DMS53 treated with DMSO at 0.1 percent for 48 hours (cell line): ENCODE results near the gene THAP3.

Experiments
- DNase-seq: peaks from one replicate; lab custom pipeline; 2025; ENCODE audit not compliant: unreplicated experiment; lab: John Stamatoyannopoulos, UW

The THAP3 gene

DNA sequence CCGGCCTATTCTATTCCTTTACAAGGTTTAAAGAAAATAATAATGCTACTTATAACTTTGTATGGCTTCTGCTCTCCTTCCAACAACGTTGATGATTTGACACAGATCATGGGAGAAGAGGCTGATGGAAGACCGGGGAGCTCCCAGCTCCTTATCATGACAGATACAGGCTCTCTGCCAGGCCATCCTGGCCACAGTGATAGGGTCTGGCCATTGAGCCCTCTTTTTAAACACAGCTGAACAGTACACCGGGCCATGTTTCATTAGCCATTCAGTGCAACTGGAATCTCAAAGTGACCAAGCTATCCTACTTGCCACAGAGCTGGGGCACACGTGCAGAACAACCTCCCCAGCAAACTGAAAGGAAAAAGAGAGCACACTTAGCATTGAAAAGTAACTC, 42.0 kb downstream of the THAP3 start:
- DNase-seq, result no peak

DNA sequence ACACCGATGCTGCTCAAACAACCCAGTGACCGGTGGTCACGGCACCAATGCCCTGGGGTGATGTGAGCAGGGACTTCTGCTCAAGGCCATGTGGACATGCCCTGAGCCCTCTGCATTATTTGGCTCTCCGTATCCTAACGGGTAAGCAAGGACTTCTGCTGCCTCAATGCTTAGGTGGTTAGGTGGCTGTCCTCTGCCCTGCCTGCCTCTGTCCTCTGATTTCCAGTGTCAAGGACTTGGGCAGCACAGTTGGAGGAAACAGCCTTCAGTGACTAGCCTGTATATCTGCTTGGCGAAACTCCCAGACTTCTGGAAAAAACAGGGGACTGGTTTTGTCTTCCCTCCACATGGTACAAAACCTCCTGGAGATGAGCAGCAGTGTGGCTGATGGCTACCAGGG, 42.5 kb downstream of the THAP3 start:
- no peak for DNase-seq

DNA sequence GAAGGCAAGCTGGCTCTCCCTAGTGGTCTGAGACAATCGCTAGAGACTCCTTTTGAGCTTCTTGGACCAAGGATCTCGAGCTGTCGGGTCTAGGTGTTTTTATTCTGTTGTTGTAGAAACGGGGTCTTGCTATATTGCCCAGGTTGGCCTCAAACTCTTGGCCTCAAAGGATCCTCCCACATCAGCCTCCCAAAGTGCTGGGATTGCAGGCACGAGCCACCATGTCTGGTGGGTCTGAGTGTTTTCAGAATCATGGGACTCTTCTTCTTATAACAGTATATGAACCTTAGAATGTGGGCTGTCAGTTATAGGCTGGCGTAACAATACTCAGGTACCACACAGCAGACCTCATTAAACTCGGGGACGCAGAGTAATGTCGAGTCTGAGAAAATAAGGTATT, 43.8 kb downstream of the THAP3 start:
- DNase-seq, result no peak

DNA sequence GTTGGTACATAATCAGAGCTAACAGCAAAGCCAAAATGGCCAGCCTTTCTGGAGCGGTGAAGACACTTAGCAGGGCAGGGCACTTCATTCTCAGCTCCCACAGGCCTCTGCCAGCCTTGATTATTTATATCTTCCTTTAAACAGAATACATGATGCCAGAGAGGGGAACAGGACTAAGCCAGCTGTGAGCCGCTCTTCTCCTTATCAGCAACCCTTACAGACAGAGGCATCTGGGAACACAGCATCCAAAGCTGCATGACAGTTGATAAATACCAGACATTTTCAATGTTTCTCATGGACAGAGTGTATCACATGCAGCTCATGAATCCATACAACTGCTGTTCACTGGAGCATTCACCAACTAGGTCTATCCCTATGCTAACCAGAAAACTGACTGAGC, 47.9 kb downstream of the THAP3 start:
- no peak for DNase-seq

DNA sequence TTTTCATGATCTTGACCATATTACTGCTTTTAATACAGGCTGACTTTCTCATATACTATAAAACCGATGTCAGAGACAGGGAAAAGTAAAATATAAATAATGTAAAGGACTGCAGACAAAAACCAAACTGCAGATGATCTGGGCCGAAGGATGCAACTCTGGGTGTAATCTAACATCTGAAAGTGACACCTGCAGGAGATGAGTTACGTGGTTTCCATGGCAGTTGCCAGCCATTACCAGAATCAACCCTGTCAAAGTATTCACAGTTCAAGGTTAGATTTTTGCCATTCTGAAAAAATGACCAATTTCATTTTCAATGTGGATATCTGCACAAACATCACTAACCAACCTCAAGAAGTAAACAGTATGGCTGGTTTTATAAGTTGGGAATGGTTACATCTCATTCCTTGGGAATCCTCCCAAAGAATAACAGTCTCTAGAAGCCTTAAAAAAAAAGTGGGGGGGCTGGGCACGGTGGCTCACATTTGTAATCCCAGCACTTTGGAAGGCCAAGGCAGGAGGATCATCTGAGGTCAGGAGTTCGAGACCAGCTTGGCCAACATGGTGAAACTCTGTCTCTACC, 49.2 kb downstream of the THAP3 start:
- no peak for DNase-seq

DNA sequence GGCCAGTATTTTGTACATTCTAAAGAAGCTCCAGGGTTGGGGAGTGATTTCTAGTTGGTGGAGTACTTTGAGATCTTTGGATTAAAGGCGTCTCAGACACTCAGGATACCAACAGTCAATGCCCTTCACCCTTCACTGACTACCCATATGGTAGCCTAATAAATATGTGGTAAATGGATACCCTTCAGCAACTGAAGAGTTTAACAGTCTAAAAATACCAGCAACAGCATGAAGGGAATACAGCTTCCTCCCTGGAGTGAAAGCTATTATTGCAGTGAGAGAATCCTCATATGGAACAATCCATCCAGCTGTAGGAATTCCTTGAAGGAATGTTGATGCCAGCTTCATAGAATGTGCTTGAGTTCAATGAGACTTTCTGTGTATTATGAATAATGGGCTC, 50.1 kb downstream of the THAP3 start:
- DNase-seq, result no peak

DNA sequence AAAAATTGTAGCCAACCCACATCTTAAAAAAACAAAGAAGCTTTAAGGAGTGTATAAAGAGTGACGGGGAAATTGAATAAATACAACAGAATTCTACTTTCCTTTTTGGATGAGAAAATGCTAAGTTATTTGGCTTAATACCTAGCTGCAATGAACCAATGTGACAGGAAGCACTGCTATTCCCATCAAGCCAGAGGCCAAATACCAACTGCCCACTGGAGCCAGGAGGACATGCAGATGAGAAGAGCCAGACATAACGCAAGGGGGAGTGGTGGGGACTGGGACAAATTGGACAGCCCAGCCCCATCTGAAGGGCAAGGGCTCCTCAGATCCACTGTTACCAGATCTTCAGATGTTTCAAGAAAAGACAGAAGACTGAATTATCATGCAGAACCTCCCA, 51.3 kb downstream of the THAP3 start:
- DNase-seq, result no peak
